Choroid plexus epithelial cell (primary cell): ENCODE results near the gene ADGRE3.
A peak's percentile ranks its signal among the peaks of the same experiment; 100 is the strongest.
"Not testable (repeated sequence)": the region's sequence is repeated elsewhere in the genome, so short reads cannot be mapped to it uniquely, and the experiment has no call there.

Experiments
- DNase-seq: peaks from one replicate; pipeline ENCODE4 v3.0.0-alpha.2; 2010; ENCODE audit warnings: low read depth
- H3K4me3 ChIP-seq: 2 replicates; pipeline ENCODE4 v1.5.1; 2011; ENCODE audit warnings: low read depth, mild to moderate bottlenecking, control low read depth, low read length, moderate library complexity
- CTCF ChIP-seq: conservative IDR thresholded peaks from 2 replicates; pipeline ENCODE4 v1.5.1; 2011; ENCODE audit warnings: low read depth, mild to moderate bottlenecking, control low read depth, inconsistent platforms, low read length, moderate library complexity

Gene ADGRE3

GRCh38 chr19:14650161-14650560, 24.5 kb downstream of the ADGRE3 start:
- no peak for TF ChIP-seq CTCF
- no peak for DNase-seq
- no peak overlapping the region for H3K4me3 ChIP-seq

DNA sequence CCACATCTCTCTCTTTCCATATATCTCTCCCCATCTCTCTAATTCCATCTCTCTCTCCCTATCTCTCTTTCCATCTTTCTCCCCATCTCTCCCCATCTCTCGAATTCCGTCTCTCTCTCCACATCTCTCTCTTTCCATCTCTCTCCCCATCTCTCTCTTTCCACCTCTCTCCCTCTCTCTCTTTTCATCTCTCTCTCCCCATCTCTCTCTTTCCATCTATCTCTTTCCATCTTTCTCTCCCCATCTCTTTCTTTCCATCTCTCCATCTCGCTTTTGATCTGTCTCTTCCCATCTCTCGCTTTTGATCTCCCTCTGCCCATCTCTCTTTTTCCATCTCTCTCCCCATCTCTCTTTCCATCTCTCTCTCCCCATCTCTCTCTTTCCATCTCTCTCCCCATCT, 25.6 kb downstream of the ADGRE3 start:
- TF ChIP-seq CTCF, result no peak
- no peak for DNase-seq
- H3K4me3 ChIP-seq, result no peak overlapping the region

GRCh38 chr19:14648506-14648905, 26.1 kb downstream of the ADGRE3 start:
- H3K4me3 ChIP-seq, result no peak overlapping the region
- DNase-seq, result no peak
- TF ChIP-seq CTCF, result no peak

DNA sequence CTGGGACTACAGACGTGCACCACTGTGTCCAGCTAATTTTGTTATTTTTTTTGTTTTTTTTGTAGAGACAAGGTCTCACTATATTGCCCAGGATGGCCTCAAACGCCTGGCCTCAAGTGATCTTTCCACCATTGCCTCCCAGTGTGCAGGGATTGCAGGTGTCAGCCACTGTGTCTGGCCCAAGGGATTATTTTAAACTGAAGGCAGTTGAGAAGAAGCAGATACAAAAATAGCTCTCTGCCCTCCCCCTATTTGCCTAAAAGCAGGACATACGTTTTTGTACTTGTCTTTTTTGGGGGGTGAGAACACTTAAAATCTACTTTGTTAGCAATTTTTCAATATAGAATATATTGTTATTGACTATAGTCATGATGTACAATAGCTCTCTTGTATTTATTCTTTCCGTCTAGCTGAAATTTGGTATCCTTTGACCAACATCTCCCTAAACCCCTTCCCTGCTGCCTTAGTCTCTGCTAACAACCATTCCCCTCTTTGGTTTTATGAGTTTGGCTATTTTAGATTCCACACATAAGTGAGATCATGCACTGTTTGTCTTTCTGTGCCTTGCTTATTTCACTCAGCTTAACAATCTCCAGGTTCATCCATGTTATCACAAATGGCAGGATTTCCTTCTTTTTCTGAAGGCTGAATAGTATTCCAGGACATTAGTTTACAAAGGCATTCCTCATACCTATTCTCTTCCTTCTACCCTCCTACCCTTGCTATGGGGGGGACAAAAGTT, 34.9 kb downstream of the ADGRE3 start:
- no peak for DNase-seq
- TF ChIP-seq CTCF, result no peak
- no peak overlapping the region for H3K4me3 ChIP-seq

- H3K4me3 ChIP-seq, result no peak overlapping the region
- no peak for TF ChIP-seq CTCF
- DNase-seq, result peak; percentile 40
Measured at GRCh38 chr19:14632286-14632685, 42.4 kb downstream of the ADGRE3 start.

DNA sequence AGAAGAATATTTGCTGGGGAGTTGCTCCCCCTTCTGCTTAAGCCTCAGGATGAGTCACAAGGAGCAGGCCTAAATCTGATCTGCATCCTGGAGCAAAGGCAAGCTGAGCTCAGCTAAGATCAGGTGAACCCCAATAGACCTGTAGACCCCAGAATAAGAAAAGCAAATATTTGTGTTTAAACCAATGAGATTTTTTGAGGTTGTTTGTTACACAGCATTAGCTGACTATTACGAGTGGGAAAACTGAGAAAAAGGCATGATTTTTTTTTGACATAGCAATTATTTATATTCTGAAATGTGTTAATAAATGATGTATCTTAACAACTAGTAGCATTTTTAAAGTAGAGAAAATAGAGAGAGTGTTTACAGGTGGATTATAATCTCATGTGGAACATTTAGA, 45.1 kb downstream of the ADGRE3 start:
- TF ChIP-seq CTCF, result no peak
- DNase-seq, result no peak
- no peak overlapping the region for H3K4me3 ChIP-seq

DNA sequence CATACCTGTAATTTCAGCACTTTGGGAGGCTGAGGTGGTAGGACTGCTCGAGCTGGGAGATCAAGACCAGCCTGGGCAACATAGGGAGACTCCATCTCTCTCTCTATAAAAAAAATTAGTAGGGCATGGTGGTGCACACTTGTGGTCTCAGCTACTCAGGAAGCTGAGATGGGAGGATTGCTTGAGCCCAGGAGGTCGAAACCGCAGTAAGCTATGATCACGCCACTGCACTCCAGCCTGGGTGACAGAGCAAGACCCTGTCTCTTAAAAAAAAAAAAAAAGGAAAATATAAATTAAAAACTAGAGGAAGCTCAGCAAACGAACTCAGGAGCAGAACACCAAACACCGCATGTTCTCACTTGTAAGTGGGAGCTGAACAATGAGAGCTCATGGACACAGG, 50.2 kb downstream of the ADGRE3 start:
- not testable (repeated sequence) for H3K4me3 ChIP-seq

More for the DNA sequence above, 50.2 kb downstream of the ADGRE3 start:
- not testable (repeated sequence) for DNase-seq
